ENCODE results near the gene BRAT1. TPM values are rescaled to one million over a fixed set of nuclear protein-coding genes. Genes with fewer than 3 reads are reported as not detected.
"Not testable (repeated sequence)": the region's sequence is repeated elsewhere in the genome, so short reads cannot be mapped to it uniquely, and the experiment has no call there.

The BRAT1 gene
- total and polyA plus RNA-seq, 5 donors = 15.4 to 19.0 (median 16.5) TPM

DNA sequence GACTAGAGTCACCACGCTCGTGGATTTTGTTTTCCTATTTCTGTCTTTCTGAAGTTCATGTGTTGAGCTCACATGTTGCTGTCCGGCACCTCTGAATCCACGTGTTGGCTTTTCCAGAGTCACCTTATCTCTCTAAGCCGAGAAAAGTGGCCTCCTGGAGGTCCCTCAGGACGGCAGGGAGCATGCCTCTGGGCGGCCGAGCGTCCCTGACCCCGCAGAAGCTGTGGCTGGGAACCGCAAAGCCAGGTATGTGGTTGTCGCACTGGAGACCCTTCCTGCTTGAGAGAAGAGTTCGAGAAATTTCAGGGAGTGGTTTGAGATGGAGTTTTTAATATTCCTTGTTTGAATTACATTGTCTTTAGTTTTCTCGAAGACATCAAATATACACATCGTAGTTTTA is 16.1 kb upstream of the BRAT1 start:
- Histone ChIP-seq H3K9me3 (ENCODE audit: control insufficient read depth, low read length) (no peaks in the 10 kb centered on the region), H3K4me1 (ENCODE audit: control insufficient read depth, insufficient read depth, low read length) (no peaks in the 10 kb centered on the region), H3K27ac (ENCODE audit: low read length) (no peak overlapping the region), H3K27me3 (ENCODE audit: control insufficient read depth, insufficient read depth) (no peaks in the 10 kb centered on the region), H3K4me3 (ENCODE audit: low read length) (no peak overlapping the region)
- intact Hi-C loops (cut with DNase I) = no loop called here
- 84% methylated on average over 15 of the region's 15 CpGs for WGBS
- ATAC-seq (no peak), DNase-seq (no peak)

DNA sequence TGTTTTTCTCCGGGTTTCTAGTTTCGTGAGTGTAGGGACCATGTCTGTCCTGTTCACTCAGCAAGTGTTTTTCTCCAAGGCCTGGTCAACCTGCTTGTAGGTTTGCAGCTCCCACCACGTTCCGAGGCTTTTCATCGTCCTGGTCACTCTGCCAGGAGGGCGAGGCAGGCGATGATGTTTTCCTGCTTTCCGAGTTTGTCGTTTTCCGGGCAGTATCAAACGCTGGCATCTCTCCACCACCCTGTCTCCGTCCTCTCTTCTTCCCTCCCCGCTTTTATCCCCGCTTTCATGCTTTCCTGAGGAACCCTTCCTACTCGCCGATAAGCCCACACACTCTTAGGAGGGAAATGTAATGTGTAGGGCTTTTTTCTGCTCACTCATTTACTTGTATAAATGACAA is 14.7 kb upstream of the BRAT1 start:
- intact Hi-C loops (cut with DNase I) = no loop called here
- no peak overlapping the region for H3K4me3 ChIP-seq (ENCODE audit: low read length)
- H3K27ac ChIP-seq (ENCODE audit: low read length) = no peak overlapping the region
- no peaks in the 10 kb centered on the region for H3K9me3 ChIP-seq (ENCODE audit: control insufficient read depth, low read length)
- H3K27me3 ChIP-seq (ENCODE audit: control insufficient read depth, insufficient read depth) = no peaks in the 10 kb centered on the region
- 68% methylated on average over 16 of the region's 16 CpGs for WGBS
- ATAC-seq (no peak), DNase-seq (no peak)
- H3K4me1 ChIP-seq (ENCODE audit: control insufficient read depth, insufficient read depth, low read length) = no peaks in the 10 kb centered on the region

DNA sequence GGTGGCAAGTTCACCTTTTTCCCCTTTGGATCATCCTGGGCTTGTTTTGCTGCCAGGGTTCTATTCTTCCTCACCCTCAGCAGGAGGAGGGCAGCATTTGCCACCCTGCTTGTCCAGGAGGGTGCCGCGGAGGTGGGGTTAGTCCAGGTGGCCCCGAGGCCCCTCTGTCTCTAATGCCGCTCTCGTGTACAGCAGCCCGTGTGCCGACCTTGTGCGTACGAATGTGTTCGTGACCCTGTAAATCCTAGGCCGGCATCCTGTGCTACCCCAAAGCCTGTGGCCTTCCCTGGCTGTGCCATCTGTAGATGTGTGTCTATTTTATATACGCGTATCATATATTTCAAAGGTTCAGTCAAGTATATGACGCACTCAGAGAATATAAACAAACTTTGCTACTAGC is 14.1 kb upstream of the BRAT1 start:
- no peak overlapping the region for H3K27ac ChIP-seq (ENCODE audit: low read length)
- no peak overlapping the region for H3K4me3 ChIP-seq (ENCODE audit: low read length)
- H3K27me3 ChIP-seq (ENCODE audit: control insufficient read depth, insufficient read depth) = no peaks in the 10 kb centered on the region
- no peaks in the 10 kb centered on the region for H3K9me3 ChIP-seq (ENCODE audit: control insufficient read depth, low read length)
- 96% methylated on average over 14 of the region's 14 CpGs for WGBS
- no peak for ATAC-seq
- intact Hi-C loops (cut with DNase I) = loop anchor here in 3 of 4 donors (5.0 kb wide), 2 partner anchors 93 to 113 kb away; no protein-coding TSS in a partner anchor
- no peaks in the 10 kb centered on the region for H3K4me1 ChIP-seq (ENCODE audit: control insufficient read depth, insufficient read depth, low read length)
- DNase-seq = no peak

DNA sequence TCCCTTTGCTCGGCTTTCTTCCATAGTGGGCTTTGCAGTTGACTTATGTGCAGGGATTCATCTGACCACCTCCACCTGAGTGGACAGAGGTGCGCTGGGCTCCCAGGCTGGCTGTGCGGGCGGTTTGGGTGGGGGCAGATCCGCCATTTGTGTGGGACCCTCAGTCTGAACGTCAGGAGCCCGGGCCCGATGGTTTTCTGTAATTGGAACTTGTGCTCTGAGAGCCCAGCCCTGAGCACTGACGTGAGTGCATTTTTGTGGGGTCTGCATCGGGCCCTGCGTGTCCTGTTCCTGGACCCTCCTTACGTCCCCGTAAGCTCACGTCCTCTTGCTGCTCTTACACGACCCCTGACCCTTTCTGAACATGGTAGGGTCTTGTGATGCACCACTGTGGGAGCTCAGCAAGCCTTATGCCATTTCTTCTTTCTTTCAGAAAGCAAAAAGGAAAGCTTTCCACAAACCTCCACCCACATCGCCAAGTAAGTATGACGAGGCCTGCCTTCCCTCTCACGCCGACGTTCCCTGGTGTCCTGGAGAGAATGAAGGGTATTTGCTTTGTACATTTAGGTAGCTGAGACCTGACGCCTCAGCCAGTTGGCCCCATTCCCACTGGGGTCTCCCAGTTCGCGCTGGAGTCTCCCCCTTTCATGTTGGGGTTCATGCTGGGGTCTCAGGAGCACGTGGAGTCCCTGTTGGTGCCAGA is 13.3 kb upstream of the BRAT1 start:
- Histone ChIP-seq H3K4me3 (ENCODE audit: low read length) (no peak overlapping the region), H3K27ac (ENCODE audit: low read length) (no peak overlapping the region), H3K4me1 (ENCODE audit: control insufficient read depth, insufficient read depth, low read length) (no peaks in the 10 kb centered on the region), H3K27me3 (ENCODE audit: control insufficient read depth, insufficient read depth) (no peaks in the 10 kb centered on the region), H3K9me3 (ENCODE audit: control insufficient read depth, low read length) (no peaks in the 10 kb centered on the region)
- DNase-seq = no peak
- ATAC-seq = no peak
- 95% methylated on average over 24 of the region's 24 CpGs for WGBS
- intact Hi-C loops (cut with DNase I) = loop anchor here in 3 of 4 donors (5.0 kb wide), 2 partner anchors 94 to 114 kb away; no protein-coding TSS in a partner anchor

DNA sequence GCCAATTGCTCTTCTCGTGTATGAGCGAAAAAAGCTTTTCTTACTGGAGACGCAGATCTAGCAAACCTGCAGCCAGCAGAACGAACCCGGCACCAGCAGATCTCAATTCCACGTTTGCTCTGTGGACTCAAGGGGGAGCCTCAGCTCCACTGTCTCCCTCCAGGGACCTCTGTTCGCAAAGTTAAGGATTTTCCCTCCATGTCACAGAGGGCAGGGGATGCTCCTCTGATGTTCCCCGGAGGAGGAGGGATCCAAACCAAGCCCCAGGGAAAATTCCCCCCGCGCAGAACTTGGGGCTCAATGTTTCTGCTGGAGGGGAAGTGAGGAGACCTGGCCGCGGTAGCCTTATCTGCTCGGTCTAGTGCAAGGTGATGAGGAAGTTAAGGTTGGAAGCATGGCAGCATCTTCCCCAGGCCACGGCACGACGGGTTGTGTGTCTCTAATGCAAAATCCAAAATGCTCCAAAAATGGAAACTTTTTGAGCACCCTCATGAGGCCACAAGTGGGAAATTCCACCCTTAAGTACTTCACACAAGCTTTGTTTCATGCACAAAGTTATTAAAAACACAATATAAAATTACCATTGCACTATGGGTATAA is 12.5 kb upstream of the BRAT1 start:
- WGBS = 30% methylated on average over 16 of the region's 16 CpGs

DNA sequence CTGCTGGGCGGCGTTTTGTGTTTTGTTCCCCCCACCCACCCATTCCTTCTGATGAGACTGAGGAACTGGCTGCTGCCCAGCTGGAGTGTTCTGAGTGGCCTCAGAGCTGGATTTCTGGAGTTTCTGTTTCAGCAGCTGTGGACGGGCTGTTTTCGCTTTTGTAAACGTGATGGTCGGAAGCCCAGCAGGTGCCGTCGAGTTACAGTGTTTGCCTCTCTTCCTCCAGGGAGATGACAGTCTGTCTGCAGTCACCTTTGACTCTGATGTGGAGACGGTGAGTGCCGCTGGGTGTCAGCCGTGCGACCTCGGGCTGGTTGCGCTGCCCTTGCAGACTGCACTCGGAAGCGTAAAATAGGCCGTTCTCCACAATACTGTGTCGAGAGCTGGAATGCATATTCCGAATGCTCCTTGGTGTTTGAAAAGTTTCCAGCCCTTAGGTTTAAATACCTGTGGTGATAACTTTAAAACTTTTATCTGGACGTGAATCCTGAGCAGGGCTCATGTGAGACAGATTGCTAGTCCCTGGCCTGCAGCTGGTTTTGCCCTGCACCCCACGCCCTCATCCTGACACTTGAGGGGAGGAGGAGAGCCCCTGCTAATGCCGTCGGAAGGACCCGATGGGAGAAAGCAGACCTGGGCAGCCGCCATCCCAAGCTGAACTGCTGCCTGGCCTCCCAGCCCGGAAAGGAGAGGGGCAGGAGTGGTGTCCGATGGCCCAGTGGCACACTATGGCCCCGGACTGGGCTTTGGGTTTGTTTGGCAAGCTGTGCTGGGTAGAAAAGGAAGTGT is 11.8 kb upstream of the BRAT1 start:
- no peaks in the 10 kb centered on the region for H3K9me3 ChIP-seq (ENCODE audit: control insufficient read depth, low read length)
- no peak overlapping the region for H3K27ac ChIP-seq (ENCODE audit: low read length)
- no peaks in the 10 kb centered on the region for H3K4me1 ChIP-seq (ENCODE audit: control insufficient read depth, insufficient read depth, low read length)
- WGBS = 51% methylated on average over 28 of the region's 28 CpGs
- intact Hi-C loops (cut with DNase I) = loop anchor here in 3 of 4 donors (5.0 kb wide), 2 partner anchors 95 to 115 kb away; no protein-coding TSS in a partner anchor
- no peak overlapping the region for H3K4me3 ChIP-seq (ENCODE audit: low read length)
- ATAC-seq (peak; percentile 73 to 74), DNase-seq (peak in 1 of 3 donors; percentile 77)
- no peaks in the 10 kb centered on the region for H3K27me3 ChIP-seq (ENCODE audit: control insufficient read depth, insufficient read depth)

More for the DNA sequence above, 12.5 kb upstream of the BRAT1 start:
- H3K9me3 ChIP-seq (ENCODE audit: control insufficient read depth, low read length) = no peaks in the 10 kb centered on the region
- H3K4me1 ChIP-seq (ENCODE audit: control insufficient read depth, insufficient read depth, low read length) = no peaks in the 10 kb centered on the region
- no peak overlapping the region for H3K4me3 ChIP-seq (ENCODE audit: low read length)
- H3K27me3 ChIP-seq (ENCODE audit: control insufficient read depth, insufficient read depth) = no peaks in the 10 kb centered on the region
- H3K27ac ChIP-seq (ENCODE audit: low read length) = no peak overlapping the region
- DNase-seq (peak in 2 of 3 donors; percentile 39 to 60), ATAC-seq (peak; percentile 73 to 79)
- intact Hi-C loops (cut with DNase I) = loop anchor here in 3 of 4 donors (5.0 kb wide), 2 partner anchors 95 to 115 kb away; no protein-coding TSS in a partner anchor

DNA sequence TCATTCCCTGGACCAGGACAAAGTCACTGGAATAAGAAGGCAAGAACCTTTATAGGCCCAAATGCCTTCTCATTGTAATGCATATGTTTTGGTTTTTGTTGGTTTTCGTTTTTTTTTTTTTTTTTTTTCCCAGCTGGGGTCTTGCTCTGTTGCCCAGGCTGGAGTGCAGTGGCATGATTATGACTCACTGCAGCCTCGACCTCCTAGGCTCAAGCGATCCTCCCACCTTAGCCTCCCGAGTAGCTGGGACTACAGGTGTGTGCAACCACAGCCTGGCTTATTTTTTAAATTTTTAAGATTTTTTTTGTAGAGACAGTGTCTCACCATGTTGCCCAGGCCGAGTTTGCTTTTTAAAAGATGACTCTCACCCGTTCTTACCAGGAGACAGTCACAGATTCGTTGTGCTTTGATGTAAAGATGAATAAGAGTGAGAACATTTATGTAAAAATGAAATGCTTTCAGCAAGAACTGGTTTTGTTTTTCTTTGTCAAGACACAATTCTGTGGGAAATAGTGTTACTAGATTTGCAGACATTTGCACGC is 11.1 kb upstream of the BRAT1 start:
- 81% methylated on average over 8 of the region's 8 CpGs for WGBS
- Histone ChIP-seq H3K4me1 (ENCODE audit: control insufficient read depth, insufficient read depth, low read length) (no peaks in the 10 kb centered on the region), H3K27ac (ENCODE audit: low read length) (no peak overlapping the region), H3K4me3 (ENCODE audit: low read length) (no peak overlapping the region), H3K27me3 (ENCODE audit: control insufficient read depth, insufficient read depth) (no peaks in the 10 kb centered on the region), H3K9me3 (ENCODE audit: control insufficient read depth, low read length) (no peaks in the 10 kb centered on the region)
- ATAC-seq = no peak
- intact Hi-C loops (cut with DNase I) = loop anchor here in 3 of 4 donors (5.0 kb wide), 2 partner anchors 96 to 116 kb away; no protein-coding TSS in a partner anchor
- DNase-seq = no peak

DNA sequence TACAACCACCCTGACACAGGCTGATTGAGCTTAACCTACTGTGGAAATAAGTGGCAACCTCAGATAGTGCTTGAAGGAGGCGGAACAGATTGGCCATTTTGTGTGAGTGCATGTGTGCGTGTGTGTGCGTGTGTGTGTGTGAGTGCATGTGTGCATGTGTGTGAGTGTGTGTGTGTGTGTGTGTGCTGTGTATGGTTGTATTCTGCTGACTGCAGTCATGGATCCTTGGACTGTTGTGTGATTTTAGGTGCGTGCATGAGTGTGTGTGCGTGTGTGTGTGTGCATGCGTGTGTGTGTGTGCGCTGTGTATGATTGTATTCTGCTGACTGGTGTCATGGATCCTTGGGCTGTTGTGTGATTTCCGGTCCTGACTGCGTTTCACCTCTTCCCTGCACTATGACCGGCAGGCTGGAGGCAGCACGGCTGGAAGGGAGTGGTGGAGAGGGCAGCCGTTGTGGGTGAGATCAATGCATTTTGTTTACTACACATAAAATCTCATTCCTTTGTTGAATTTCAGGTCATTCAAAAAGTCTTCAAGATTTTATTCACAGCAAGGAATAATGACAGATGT is 9.7 kb upstream of the BRAT1 start:
- no peak overlapping the region for H3K4me3 ChIP-seq (ENCODE audit: low read length)
- 84% methylated on average over 12 of the region's 12 CpGs for WGBS
- ATAC-seq = no peak
- no peak overlapping the region for H3K27ac ChIP-seq (ENCODE audit: low read length)
- no peaks in the 10 kb centered on the region for H3K27me3 ChIP-seq (ENCODE audit: control insufficient read depth, insufficient read depth)
- no peaks in the 10 kb centered on the region for H3K4me1 ChIP-seq (ENCODE audit: control insufficient read depth, insufficient read depth, low read length)
- no peaks in the 10 kb centered on the region for H3K9me3 ChIP-seq (ENCODE audit: control insufficient read depth, low read length)
- intact Hi-C loops (cut with DNase I) = loop anchor here in 3 of 4 donors (5.0 kb wide), 2 partner anchors 97 to 117 kb away; no protein-coding TSS in a partner anchor
- no peak for DNase-seq

DNA sequence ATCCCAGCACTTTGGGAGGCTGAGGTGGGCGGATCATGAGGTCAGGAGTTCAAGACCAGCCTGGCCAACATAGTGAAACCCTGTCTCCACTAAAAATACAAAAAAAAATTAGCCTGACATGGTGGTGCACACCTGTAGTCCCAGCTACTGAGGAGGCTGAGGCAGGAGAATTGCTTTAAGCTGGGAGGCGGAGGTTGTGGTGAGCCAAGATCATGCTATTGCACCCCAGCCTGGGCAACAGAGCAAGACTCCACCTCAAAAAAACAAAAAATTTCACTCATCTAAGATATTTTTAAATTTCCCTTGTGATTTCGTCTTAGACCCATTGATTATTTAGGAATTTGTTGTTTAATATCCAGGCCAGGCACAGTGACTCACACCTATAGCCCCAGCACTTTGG is 8.6 kb upstream of the BRAT1 start:
- ATAC-seq; H3K4me3 ChIP-seq (ENCODE audit: low read length); H3K27ac ChIP-seq (ENCODE audit: low read length); H3K4me1 ChIP-seq (ENCODE audit: control insufficient read depth, insufficient read depth, low read length); H3K9me3 ChIP-seq (ENCODE audit: control insufficient read depth, low read length); H3K27me3 ChIP-seq (ENCODE audit: control insufficient read depth, insufficient read depth); DNase-seq; intact Hi-C loops (cut with DNase I): not testable (repeated sequence)
- 96% methylated on average over 3 of the region's 3 CpGs for WGBS

DNA sequence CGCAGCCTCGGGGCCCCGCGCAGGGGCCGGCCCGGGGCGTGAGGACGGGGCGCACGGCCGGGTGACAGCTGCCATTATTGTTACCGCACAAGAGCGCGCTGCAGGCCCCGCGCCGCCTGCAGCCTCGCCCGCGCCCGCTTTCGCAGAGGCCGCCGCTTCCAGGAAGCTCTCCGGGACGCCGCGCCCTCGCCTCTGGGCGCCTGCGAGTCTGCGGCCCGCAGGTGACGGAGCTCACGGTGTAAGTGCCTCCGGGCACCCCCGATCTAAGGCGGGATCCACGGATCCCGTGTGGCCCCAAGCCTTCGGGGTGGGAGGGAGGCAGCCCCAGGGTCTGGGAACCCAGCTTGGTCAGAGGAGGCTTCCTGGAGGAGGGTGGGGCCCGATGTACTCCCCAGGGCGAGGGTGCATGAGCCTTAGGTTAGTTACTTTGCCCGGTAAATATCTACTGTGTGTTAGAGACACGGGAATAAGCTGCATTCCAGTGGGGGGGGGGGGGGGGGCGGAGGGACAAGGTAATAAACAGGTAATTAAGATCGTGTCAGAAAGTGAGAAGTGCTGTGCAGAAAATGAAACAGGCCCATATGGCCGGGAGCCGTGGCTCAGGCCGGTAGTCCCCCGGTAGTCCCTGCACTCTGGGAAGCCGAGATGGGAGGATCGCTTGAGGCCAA is 4.1 kb upstream of the BRAT1 start:
- 7% methylated on average over 53 of the region's 53 CpGs for WGBS
- intact Hi-C loops (cut with DNase I) = loop anchor here in 1 of 4 donors (10.0 kb wide), 1 partner anchor 75 kb away; no protein-coding TSS in a partner anchor
- H3K4me1 ChIP-seq (ENCODE audit: control insufficient read depth, insufficient read depth, low read length) = peaks cover 2% of the 10 kb centered on the region
- H3K27me3 ChIP-seq (ENCODE audit: control insufficient read depth, insufficient read depth) = no peaks in the 10 kb centered on the region
- ATAC-seq (no peak), DNase-seq (no peak)
- H3K9me3 ChIP-seq (ENCODE audit: control insufficient read depth, low read length) = no peaks in the 10 kb centered on the region
- H3K4me3 ChIP-seq (ENCODE audit: low read length) = peak overlapping the region; percentile 99
- peak overlapping the region; percentile 72 for H3K27ac ChIP-seq (ENCODE audit: low read length)
